ENCODE data around the gene FGD2. TPM values are rescaled to one million over a fixed set of nuclear protein-coding genes. Genes with fewer than 3 reads are reported as not detected.

The FGD2 gene
- total and polyA plus RNA-seq, 9 of the 15 experiments (the other 6 are each of a cell fraction or from before 2014, with no cell fraction given): 0.09 TPM; not detected in 8

- TF ChIP-seq PRDM10 (IDR thresholded peaks at IDR 0.05; ENCODE audit: partially characterized antibody): peak; percentile 94
- no peak for TF ChIP-seq SNRNP70 (optimal IDR thresholded peaks at IDR 0.05; ENCODE audit: low read depth, low read length)
- peak; percentile 11; the same call in 1 of the 2 replicates for TF ChIP-seq ZNF175 (CRISPR knock-in tag; IDR thresholded peaks at IDR 0.05; ENCODE audit: low read depth)
- no peak for TF ChIP-seq HDAC8 (tag; IDR thresholded peaks at IDR 0.05)
- TF ChIP-seq FOXJ2 (tag; IDR thresholded peaks at IDR 0.05): no peak
- peak; percentile 55 for TF ChIP-seq FOXM1 (IDR thresholded peaks at IDR 0.05; ENCODE audit: low read depth)
- no peak for TF ChIP-seq FOXM1 (CRISPR knock-in tag; IDR thresholded peaks at IDR 0.05; ENCODE audit: low read depth)
- TF ChIP-seq, protein P1, sequence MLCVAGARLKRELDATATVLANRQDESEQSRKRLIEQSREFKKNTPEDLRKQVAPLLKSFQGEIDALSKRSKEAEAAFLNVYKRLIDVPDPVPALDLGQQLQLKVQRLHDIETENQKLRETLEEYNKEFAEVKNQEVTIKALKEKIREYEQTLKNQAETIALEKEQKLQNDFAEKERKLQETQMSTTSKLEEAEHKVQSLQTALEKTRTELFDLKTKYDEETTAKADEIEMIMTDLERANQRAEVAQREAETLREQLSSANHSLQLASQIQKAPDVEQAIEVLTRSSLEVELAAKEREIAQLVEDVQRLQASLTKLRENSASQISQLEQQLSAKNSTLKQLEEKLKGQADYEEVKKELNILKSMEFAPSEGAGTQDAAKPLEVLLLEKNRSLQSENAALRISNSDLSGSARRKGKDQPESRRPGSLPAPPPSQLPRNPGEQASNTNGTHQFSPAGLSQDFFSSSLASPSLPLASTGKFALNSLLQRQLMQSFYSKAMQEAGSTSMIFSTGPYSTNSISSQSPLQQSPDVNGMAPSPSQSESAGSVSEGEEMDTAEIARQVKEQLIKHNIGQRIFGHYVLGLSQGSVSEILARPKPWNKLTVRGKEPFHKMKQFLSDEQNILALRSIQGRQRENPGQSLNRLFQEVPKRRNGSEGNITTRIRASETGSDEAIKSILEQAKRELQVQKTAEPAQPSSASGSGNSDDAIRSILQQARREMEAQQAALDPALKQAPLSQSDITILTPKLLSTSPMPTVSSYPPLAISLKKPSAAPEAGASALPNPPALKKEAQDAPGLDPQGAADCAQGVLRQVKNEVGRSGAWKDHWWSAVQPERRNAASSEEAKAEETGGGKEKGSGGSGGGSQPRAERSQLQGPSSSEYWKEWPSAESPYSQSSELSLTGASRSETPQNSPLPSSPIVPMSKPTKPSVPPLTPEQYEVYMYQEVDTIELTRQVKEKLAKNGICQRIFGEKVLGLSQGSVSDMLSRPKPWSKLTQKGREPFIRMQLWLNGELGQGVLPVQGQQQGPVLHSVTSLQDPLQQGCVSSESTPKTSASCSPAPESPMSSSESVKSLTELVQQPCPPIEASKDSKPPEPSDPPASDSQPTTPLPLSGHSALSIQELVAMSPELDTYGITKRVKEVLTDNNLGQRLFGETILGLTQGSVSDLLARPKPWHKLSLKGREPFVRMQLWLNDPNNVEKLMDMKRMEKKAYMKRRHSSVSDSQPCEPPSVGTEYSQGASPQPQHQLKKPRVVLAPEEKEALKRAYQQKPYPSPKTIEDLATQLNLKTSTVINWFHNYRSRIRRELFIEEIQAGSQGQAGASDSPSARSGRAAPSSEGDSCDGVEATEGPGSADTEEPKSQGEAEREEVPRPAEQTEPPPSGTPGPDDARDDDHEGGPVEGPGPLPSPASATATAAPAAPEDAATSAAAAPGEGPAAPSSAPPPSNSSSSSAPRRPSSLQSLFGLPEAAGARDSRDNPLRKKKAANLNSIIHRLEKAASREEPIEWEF (CRISPR knock-in tag; IDR thresholded peaks at IDR 0.05): peak; percentile 58; the same call in 1 of the 2 replicates
- TF ChIP-seq THRA (IDR thresholded peaks at IDR 0.05): no peak
- TF ChIP-seq ZBTB7A (IDR thresholded peaks at IDR 0.05; ENCODE audit: borderline replicate concordance, control insufficient read depth, low read depth, low read length): peak; percentile 72
- peak; percentile 65; the same call in 1 of the 2 replicates for TF ChIP-seq MTA3 (IDR thresholded peaks at IDR 0.05; ENCODE audit: borderline replicate concordance)
- TF ChIP-seq ESRRA (IDR thresholded peaks at IDR 0.05; ENCODE audit: borderline replicate concordance, low read depth): peak; percentile 73
- no peak for TF ChIP-seq FOXK1 (CRISPR knock-in tag; IDR thresholded peaks at IDR 0.05; ENCODE audit: borderline replicate concordance)
- peak; percentile 96 for TF ChIP-seq E2F8 (IDR thresholded peaks at IDR 0.05; ENCODE audit: low read depth, partially characterized antibody)
- TF ChIP-seq SAFB (IDR thresholded peaks at IDR 0.05; ENCODE audit: borderline replicate concordance, low read depth, low read length): no peak
Measured at GRCh38 chr6:37048403-37048850, 43.0 kb downstream of the FGD2 start (continued).
